ENCODE measurements around the gene SORCS3.

The SORCS3 gene

DNA sequence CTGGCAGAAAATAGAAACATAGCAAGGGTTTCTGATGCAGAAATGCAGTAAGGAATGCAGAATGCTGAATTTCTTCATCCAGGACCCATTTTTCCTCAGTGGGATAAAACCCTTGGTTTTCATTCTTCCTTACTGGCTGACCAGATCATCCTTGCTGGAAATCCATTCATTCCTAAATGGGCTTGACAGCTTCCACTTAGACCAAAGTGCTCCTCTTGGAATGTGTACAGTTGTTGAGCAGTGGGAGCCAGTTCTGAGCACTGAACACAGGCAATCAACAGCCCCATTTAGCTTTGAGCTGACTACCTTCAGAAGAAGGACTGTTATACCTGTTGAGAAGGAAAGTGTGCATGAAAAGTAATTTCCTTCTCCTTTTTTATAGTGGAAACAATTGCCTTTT is 232.1 kb downstream of the SORCS3 start:
- DNase-seq, result no peak

DNA sequence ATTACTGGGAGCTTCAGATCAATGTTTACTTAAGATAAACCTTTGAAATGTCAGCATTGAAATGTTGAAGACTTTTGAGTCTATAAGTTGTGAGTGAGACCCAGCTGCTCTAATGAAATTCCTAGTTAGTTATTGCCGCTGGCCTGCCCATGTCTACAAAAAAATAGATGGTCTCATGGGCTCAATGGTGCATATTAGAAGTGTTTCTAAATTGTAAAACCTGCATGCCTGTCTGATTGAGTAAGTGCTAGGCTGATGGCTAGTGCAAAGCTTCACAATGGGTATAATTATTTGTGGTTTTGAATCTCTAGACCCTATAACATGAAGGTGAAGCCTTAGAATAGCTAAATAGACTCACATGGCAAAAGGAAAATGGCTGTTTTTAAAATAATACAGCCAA is 234.5 kb downstream of the SORCS3 start:
- DNase-seq, result no peak

DNA sequence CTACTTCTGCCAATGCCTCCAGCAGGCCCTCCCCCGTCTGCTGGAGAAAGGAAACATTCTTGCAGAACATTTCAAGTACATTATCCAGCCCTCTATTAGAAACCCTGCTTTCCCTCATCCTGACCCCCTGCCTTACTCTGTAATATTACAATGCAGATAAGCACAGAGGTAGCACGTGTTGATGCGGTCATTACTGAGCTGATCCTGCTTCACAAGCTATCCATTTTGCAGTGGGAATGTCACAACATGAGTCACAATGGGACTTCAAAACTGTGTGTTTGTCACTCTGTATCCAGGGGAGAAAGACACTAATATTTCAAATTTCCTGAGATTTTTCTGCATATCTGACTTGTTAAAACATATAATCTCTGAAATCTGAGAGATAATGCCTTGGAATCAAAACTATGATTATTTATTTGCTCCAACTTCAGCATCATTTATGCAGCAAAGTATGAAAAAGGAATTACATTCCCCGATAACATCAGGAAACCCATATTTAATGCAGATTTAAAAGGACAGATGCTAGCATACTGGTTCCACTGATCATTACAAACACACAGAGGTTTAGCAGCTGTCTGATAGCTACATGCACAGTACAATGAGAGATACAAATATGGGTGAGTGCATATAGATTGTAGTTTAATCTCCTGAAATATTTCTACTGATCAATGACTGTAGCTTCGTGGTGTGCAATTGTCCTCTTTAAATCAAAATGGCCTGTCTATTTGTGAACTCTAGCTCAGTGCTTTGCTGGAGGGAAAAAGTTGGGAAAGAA is 239.7 kb downstream of the SORCS3 start:
- no peak for DNase-seq

DNA sequence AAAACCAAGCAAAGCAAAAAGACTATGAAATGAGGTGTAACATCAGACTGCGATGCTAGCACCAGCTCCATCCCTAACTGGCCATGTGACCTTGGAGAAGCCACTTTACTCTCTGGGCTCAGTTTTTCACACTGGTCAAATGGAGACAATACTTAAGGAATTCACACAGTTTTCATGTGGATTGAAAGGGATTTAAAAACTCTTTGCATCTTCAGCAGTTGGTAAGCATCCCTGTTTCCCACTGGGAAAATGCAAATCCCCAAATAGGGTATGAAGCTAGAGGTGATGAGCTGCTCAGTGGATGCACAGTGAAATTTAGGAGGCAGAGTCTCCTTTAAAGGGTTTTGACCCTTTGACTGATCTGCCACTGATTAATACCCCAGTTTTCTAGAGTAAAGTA is 240.7 kb downstream of the SORCS3 start:
- no peak for DNase-seq

DNA sequence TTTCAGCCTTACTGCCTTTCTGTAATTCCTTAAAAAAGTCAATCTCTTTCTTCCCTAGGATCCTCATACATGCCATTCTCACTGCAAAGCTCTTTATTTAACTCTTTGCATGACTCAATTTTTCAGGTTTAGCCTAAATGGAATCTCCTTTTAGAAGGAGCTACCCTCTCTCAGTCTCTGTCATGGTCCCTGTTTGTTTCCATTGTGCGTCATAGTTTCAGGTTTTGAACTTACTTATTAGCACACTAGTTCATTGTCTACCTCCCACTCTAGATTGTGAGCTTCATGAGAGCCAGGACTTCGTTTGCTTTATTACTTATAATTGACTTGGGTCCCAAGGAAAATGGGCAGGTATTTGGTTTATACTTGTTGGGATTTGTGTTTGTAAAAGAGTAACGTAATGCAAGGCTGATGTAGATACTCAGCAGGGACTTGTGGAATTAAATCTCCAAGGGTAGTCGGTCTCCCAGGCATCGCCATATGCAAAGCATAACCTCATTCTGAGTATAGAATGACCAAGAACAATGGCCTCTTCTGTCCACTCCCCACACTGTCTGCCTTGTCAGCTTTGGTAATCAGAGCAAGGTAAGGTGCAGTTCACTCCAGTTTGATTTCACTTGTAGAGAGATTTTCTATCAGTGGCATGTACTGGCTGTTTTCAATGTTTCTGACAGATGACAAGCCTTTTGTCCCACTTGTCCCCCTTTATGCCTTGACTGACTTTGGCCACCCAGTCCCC is 252.0 kb downstream of the SORCS3 start:
- DNase-seq, result no peak

DNA sequence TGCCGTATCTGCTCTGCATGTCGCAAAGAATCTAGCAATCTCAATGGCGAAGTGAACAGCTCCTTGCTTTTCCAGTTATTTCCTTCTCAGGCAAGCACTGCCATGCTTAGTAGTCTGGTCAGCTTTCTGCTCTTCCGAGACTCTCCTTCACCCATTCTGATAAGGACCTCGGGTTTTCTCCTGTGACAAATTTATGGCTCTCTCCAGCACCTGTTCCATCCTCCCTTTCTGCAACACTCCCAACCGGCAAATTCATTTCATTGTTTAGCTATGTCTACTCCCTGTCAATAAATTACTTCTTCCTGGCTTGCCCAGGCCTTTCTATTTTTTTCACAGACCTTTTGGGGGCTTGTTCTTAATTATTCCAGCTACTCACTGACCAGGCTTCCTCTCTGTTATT is 252.6 kb downstream of the SORCS3 start:
- no peak for DNase-seq

DNA sequence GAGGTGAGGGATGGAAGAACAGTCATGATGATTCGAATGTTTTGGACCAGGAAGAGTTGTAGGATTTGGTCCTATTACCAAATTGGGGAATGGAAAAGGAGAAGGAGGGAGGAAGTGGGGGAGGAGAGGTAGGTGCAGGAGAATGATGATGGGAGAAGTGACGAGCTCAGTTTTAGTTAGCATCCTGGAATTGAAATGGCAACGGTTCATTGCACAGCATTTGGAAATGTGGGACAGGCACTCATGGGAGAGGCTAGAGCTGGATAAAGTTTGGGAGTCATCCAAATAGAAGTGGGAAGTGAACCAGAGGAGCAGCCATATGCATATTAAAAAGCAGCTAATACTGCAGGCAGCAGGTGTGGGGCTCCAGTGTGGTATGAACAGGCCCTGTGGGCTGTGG is 253.6 kb downstream of the SORCS3 start:
- no peak for DNase-seq

DNA sequence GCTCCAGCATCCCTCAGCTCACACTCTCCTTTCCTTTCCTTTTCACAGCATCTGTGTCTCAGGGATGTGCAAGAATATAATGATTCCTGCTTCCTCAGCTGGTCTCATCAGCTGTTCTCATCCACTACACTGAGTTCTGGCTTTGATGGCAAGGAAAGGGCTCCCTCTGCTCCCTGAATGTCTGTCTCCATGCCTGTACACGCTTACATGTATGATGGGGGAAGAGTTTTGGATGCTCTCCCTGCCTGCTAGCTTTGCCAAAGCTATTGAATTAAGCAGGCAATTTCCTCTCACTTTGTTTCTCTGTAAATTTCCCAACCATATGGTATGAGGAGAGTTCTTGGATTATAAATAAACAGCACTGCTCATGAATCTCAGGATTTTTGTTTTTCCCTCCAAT is 254.5 kb downstream of the SORCS3 start:
- no peak for DNase-seq

DNA sequence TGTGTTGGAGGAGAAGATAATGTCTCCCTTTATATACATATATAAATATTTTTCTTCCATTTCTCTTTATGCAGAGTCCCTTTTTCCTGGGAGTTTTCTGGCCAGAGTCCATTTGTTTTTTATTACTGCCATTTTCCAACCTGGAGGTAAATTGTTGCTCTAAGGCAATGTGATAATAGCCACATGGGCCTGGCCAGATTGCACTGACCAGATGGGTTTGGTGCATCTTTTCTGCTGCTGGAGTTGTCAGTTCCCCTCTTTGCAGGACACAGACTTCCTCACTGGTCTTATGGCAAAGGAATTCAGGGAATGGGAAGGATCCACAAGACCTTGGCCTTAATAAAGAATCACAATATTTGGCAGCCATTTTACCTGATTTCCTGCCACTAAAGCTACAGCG is 254.9 kb downstream of the SORCS3 start:
- DNase-seq, result no peak

DNA sequence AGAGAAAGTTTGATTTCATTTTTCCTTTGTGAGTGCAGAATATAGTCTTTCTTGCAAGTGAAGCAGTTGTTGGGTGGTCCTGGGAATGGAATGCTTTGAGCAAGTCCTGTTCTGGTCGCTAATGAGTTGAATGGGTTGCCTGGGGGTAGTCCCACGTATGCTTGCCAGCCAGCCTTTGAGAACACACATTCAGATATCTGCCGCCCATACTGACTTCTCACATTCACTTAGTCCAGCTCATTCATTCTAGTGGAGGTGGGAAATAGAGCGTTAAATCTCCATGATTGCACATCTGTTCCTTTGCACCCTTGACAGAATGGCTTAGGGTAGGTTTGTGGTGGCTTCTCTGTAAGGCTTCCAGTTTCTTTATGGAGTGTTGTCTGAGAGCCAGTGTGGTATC is 256.6 kb downstream of the SORCS3 start:
- no peak for DNase-seq

DNA sequence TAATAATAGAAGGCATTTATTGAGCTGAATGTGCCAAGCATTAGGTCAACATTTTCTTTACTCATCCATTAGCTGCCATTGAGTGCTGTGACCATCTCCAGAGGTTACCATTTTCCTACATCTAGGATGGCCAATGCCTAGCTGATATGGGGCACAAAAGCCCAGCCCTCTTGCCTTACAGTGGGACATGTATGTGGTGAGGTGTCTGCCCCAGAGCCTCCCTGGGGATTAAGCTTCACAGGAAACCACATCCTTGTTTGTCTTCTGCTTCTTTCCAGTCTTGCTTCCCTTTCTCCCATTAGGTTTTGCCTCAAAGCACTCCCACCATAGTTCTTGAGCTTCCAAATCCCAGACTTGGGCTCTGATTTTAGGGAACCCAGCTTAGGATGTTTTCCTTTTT is 258.7 kb downstream of the SORCS3 start:
- no peak for DNase-seq

DNA sequence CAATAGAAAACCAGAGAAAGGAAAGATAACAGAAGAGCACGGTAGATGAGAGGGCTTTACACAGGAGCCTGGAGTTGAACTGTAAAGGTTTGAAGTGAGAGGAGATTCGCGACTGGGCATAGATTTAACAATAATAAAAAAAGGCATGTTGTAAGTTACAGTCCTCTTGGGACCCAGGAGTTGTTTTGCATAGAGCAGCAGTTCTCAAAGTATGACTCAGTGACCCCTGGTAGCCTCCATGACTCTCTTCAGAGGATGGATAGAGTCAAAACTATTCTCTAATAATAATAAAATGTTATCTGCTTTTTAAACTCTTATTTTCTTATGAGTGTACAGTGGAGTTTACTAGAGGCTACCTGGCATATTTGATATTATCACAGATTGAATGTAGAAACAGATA is 262.3 kb downstream of the SORCS3 start:
- no peak for DNase-seq

DNA sequence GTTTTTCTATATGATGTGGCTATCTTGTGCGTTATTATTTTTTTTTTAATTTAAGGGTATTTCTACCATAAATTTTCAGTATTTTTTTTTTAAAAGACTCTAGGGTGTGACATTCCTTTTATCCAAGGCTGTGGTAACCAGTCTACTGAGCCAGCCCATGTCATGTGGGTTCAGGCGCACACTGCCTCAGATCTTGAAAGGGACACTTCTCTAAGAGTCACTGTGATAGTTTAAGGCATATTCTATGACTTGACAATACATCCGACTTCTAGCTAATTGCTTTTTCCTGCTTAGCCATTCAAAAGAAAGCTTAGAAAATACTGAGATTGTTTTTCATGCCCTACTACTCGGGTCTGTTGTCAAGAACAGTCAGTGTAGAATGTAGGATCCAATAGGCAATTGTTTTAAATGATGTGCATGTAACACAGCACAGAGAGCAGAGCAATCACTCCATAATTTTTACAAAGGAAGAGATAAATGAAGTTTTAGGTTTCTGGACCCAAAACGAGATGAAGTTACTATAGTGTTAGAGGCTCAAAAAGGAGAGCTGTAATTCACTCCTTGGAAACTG is 263.7 kb downstream of the SORCS3 start:
- DNase-seq, result no peak

DNA sequence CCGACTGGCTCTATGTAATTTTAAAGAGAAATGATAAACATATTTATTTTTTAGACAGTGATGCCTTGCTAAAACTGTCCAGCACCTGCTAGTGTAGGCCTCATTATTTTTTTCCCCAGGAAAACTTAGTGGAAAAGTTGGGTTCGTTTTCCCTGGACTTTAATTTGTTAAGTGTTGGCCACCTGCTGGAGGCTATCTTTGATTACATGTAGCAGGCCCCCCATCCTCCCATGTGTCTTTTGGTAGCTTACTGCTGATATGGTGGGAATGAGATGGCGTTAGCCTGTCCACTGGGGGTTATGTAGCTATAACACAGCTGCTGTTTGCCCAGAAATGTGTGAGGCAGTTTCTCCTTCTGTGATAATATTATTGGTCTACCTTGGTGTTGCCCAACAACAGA is 265.0 kb downstream of the SORCS3 start:
- no peak for DNase-seq

DNA sequence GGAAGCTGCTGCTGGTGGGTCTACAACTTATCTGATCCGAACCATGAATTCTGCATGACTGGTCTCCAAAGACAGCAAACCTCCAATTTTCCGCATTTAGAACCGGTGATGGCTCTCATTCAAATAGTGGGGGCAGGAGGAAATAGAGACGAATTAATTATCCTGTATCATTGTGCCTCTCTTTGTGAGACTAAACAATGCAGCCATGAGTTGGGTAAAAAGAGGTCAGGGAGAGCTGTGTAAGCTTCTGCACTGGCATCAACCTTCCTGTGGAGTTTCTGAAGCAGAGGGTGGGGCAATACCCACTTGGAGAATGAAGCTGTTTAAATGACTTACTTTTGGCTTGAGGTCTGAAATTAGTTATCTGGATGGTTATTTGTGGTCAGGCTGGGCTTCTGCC is 266.4 kb downstream of the SORCS3 start:
- DNase-seq, result no peak

DNA sequence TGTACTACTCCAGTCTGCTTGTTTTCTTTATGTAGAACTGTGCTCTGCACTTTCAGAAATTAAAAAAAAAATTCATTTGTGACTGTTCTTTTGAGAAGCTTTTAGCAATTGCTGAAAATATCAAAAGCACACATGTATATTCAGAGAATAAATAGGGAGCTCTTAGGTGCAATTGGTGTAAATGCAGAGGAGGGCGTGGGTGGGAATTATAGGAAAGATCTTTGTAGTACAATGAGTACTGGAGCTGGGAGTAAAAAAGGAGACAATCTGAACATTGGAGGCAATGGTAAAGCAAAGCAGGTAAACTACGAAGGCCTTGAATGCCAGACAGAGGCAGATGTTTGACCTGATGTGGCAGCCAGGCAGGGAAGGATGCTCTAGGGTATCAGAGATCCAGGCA is 267.5 kb downstream of the SORCS3 start:
- no peak for DNase-seq

DNA sequence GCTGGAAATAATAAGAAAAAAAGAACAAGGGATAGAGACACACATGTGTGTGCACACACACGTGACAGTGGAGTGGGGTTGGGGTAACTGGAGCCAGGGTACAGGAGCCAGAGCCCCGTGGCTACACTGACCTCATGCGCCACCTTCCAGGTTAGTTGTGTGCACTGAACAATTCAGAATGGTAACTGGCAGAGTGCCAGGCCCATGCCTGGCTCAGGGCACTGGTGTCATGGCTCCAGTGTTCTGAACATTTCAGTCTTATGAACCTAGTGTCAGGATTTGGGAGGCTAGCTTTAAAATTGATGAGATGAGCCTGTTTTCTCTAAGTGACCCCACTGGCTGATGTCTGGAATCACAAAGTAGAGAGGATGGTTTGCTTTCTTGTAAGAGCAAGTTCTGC is 269.6 kb downstream of the SORCS3 start:
- no peak for DNase-seq

DNA sequence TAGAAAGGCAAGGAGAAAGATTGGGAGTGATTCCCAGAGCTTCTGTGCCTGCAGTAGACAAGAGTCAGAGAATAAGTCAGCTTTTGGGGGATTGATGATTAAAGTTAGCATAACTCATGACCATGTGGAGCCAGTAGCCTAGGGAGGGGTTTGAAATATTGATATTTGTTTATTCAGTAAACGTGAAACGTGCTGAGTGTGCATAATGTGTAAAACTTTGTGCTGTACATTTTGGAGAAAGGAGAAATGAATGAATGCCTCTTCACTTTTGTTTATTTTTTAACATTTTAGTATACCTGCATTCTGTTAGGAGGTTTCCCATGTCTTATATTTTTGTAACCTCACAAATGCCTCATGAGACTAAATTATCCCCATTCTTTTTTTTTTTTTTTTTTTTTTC is 272.3 kb downstream of the SORCS3 start:
- no peak for DNase-seq

DNA sequence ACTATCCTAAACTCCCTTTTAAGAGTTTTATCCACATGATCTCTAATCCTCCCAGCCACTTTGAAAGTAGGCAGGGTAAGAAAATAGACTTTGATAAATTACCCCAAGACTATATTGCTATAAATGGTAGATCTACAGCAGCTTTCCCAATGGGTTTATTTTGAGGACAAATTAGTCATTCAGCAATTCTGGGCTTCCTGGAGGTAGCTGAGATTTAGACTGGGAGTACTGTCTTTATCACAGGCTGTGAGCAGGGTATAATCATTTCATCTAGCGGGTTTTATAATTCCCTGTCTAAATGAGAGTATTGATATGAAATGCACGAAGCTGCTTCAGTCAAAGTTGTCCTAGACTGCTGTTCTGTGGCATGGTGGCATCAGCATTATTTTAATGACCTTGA is 279.4 kb downstream of the SORCS3 start:
- DNase-seq, result no peak

DNA sequence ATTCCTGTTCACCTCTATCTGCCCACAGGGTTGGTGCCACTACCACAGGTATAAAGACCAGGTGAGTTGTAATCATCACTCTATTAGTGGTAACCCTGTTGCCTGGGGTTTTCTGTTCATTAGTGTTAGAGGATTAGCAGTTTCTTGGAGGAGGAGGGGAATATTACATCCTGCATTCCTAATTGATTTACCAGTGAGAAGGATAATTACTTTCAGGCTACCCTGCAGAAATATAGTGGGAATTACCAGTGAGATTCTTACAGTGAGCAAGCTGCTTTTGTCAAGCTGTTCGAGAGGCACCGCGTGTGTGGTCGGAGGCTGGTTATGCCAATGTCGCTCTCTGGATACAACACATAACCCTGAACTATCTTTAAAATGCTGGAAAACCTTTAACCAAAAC is 280.7 kb downstream of the SORCS3 start:
- no peak for DNase-seq

DNA sequence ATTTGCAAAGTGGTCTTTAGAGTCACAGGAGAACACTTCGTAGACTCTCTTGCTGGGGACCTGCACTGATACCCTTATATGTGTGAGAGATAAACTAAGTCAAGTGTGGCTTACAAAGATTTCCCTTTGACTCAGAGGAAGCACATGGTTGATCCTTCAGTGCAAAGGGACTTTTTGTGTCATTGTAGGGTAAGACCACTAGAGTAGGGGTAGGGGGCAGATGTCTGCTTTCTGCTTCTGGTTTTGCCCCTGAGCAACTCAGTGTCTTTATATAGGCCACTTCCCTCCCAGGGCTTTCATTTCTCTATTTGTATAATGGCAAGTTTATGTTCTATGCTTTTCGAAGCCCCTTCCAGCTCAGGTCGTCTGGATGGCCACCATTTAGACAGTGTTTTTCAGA is 281.7 kb downstream of the SORCS3 start:
- DNase-seq, result no peak

DNA sequence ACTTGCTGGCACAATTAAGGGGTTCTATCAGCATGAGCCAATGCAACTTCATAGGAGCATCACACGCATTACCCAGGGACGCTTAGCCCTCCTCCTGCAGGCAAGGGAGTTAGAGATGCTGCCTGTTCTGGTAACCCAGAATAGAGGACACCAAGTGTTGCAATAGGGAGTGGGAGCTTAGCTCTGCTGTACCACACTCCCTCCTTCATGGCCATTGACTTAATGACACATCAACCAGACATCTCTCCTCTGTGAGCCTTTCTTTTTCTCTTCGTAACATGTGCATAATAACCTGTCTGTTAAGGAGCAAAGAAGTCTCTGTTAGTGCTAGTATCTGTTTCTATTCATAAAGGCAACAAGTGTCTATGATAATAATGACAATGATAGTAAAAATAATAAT is 282.4 kb downstream of the SORCS3 start:
- no peak for DNase-seq

DNA sequence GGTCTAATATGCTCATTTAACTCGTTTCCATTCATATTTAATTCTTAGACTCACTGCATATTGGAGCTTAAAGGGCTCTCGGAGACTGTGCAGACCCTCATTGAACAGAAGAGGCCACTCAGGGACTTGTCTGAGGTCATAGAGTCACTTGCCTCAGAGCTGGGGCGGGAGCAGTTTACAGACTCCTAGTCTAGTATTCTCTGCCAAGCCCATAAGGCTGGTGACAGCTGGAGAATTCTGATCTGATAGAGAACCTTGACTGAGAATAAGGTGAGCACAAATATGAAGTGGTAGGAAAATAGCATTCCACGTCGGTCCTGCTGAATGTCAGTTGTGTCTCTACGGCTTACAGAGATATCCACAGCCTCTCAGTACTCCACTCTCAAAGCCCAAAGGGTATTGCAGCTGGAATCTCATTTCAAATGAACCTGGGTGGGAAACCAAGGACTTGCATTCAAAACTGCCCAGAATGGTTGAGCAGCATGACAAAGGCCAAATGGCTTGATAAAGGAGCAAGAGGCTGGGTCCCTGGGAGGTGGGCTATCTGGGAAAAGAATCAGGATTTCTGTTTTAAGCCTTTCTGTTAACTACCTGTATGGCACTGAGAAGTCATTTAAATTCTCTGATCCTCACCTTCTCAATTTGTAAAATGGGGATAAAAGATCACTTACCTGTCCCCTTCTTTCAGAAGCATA is 283.2 kb downstream of the SORCS3 start:
- DNase-seq, result no peak
